ENCODE data around the gene POLG.
A peak's percentile ranks its signal among the peaks of the same experiment; 100 is the strongest.

POLG gene

GRCh38 chr15:89379251-89379695 lies 44.6 kb upstream of the POLG start:
- Histone ChIP-seq H3K27ac (ENCODE audit: extremely low read depth, low read depth, low read length) (0 out of 2 replicates have a peak overlapping the region, but pooled peaks have one; percentile 2), H3K9me3 (ENCODE audit: control insufficient read depth, insufficient read depth, low read depth, low read length) (no peaks in the 10 kb centered on the region), H3K36me3 (ENCODE audit: control insufficient read depth in 2 of 2, insufficient read depth in 1 of 2, low read length in 2 of 2) (no peaks in the 10 kb centered on the region), H3K4me3 (ENCODE audit: low read depth, low read length) (no peak overlapping the region), H3K4me1 (ENCODE audit: control insufficient read depth, insufficient read depth, low read length) (peaks cover 21% of the 10 kb centered on the region)
- ChIA-PET POLR2A (interaction anchor here (2.0 kb wide), 1 partner anchor 11 kb away, joined by 7 read pairs; no protein-coding TSS in a partner anchor), CTCF (interaction anchor here (0.8 to 1.8 kb wide), 4 partner anchors 20 to 51 kb away, joined by 3 to 23 read pairs (median 4); no protein-coding TSS in a partner anchor)
- TF ChIP-seq, protein P1, sequence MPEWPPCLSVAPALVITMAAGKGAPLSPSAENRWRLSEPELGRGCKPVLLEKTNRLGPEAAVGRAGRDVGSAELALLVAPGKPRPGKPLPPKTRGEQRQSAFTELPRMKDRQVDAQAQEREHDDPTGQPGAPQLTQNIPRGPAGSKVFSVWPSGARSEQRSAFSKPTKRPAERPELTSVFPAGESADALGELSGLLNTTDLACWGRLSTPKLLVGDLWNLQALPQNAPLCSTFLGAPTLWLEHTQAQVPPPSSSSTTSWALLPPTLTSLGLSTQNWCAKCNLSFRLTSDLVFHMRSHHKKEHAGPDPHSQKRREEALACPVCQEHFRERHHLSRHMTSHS (tag by site-specific recombination; IDR thresholded peaks at IDR 0.05), result no peak
- TF ChIP-seq KLF1 (tag by site-specific recombination; IDR thresholded peaks at IDR 0.05) (no peak), ZNF394 (tag by site-specific recombination; IDR thresholded peaks at IDR 0.05; ENCODE audit: borderline replicate concordance) (no peak), ZNF292 (tag by site-specific recombination; IDR thresholded peaks at IDR 0.05; ENCODE audit: borderline replicate concordance, low read depth) (no peak), ZNF266 (tag by site-specific recombination; IDR thresholded peaks at IDR 0.05; ENCODE audit: low read depth) (no peak), ZNF830 (tag by site-specific recombination; IDR thresholded peaks at IDR 0.05; ENCODE audit: low read depth) (no peak), ZNF660 (tag by site-specific recombination; IDR thresholded peaks at IDR 0.05) (no peak), ZNF843 (tag by site-specific recombination; IDR thresholded peaks at IDR 0.05) (no peak), ZNF626 (tag by site-specific recombination; IDR thresholded peaks at IDR 0.05) (no peak), ZBTB48 (tag by site-specific recombination; IDR thresholded peaks at IDR 0.05) (no peak), RBAK (tag by site-specific recombination; IDR thresholded peaks at IDR 0.05) (no peak), MYNN (tag by site-specific recombination; IDR thresholded peaks at IDR 0.05; ENCODE audit: borderline replicate concordance) (no peak), ZNF16 (tag by site-specific recombination; IDR thresholded peaks at IDR 0.05; ENCODE audit: low read depth) (no peak), GLI4 (tag by site-specific recombination; IDR thresholded peaks at IDR 0.05) (no peak), ZNF366 (tag by site-specific recombination; conservative IDR thresholded peaks at IDR 0.05) (no peak), ZNF133 (tag by site-specific recombination; IDR thresholded peaks at IDR 0.05) (no peak), ZNF571 (tag by site-specific recombination; IDR thresholded peaks at IDR 0.05) (no peak)
- TF ChIP-seq, protein P2, sequence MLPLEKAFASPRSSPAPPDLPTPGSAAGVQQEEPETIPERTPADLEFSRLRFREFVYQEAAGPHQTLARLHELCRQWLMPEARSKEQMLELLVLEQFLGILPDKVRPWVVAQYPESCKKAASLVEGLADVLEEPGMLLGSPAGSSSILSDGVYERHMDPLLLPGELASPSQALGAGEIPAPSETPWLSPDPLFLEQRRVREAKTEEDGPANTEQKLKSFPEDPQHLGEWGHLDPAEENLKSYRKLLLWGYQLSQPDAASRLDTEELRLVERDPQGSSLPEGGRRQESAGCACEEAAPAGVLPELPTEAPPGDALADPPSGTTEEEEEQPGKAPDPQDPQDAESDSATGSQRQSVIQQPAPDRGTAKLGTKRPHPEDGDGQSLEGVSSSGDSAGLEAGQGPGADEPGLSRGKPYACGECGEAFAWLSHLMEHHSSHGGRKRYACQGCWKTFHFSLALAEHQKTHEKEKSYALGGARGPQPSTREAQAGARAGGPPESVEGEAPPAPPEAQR (tag by site-specific recombination; IDR thresholded peaks at IDR 0.05), result no peak

- H3K4me1 ChIP-seq (ENCODE audit: control insufficient read depth, insufficient read depth, low read length), result peaks cover 15% of the 10 kb centered on the region
- ChIA-PET CTCF (interaction anchor here (0.6 to 4.7 kb wide), 3 partner anchors 9 to 39 kb away, joined by 3 to 47 read pairs (median 3); no protein-coding TSS in a partner anchor), POLR2A (interaction anchor here (2.0 kb wide), 1 partner anchor 10 kb away, joined by 7 read pairs; no protein-coding TSS in a partner anchor)
- H3K4me3 ChIP-seq (ENCODE audit: low read depth, low read length), result no peak overlapping the region
- H3K36me3 ChIP-seq (ENCODE audit: control insufficient read depth in 2 of 2, insufficient read depth in 1 of 2, low read length in 2 of 2), result no peaks in the 10 kb centered on the region
- H3K9me3 ChIP-seq (ENCODE audit: control insufficient read depth, insufficient read depth, low read depth, low read length), result no peaks in the 10 kb centered on the region
- no peak overlapping the region for H3K27ac ChIP-seq (ENCODE audit: extremely low read depth, low read depth, low read length)
- TF ChIP-seq ZEB2 (tag by site-specific recombination; IDR thresholded peaks at IDR 0.05) (no peak), BCL11A (tag by site-specific recombination; IDR thresholded peaks at IDR 0.05; ENCODE audit: low read depth) (no peak), ZNF274 (IDR thresholded peaks at IDR 0.05; ENCODE audit: low read length) (no peak), ZNF274 (tag by site-specific recombination; IDR thresholded peaks at IDR 0.05; ENCODE audit: borderline replicate concordance) (no peak), ZNF416 (tag by site-specific recombination; IDR thresholded peaks at IDR 0.05) (no peak), SALL2 (tag by site-specific recombination; IDR thresholded peaks at IDR 0.05; ENCODE audit: borderline replicate concordance) (no peak), SETDB1 (IDR thresholded peaks at IDR 0.05; ENCODE audit: insufficient read length, low read length) (no peak), ZNF214 (tag by site-specific recombination; IDR thresholded peaks at IDR 0.05; ENCODE audit: borderline replicate concordance) (no peak), ZNF701 (tag by site-specific recombination; IDR thresholded peaks at IDR 0.05) (no peak), ZBTB20 (tag by site-specific recombination; IDR thresholded peaks at IDR 0.05) (no peak), ZBTB8A (tag by site-specific recombination; IDR thresholded peaks at IDR 0.05) (no peak), FEZF1 (tag by site-specific recombination; IDR thresholded peaks at IDR 0.05) (no peak), ZNF221 (tag by site-specific recombination; IDR thresholded peaks at IDR 0.05; ENCODE audit: borderline replicate concordance) (no peak)
- TF ChIP-seq, protein P3, sequence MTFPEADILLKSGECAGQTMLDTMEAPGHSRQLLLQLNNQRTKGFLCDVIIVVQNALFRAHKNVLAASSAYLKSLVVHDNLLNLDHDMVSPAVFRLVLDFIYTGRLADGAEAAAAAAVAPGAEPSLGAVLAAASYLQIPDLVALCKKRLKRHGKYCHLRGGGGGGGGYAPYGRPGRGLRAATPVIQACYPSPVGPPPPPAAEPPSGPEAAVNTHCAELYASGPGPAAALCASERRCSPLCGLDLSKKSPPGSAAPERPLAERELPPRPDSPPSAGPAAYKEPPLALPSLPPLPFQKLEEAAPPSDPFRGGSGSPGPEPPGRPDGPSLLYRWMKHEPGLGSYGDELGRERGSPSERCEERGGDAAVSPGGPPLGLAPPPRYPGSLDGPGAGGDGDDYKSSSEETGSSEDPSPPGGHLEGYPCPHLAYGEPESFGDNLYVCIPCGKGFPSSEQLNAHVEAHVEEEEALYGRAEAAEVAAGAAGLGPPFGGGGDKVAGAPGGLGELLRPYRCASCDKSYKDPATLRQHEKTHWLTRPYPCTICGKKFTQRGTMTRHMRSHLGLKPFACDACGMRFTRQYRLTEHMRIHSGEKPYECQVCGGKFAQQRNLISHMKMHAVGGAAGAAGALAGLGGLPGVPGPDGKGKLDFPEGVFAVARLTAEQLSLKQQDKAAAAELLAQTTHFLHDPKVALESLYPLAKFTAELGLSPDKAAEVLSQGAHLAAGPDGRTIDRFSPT (tag by site-specific recombination; IDR thresholded peaks at IDR 0.05), result no peak
Observed at GRCh38 chr15:89378296-89379151, 43.9 kb upstream of the POLG start.
